Measurements from ENCODE around the gene DDX10. TPM values are rescaled to one million over a fixed set of nuclear protein-coding genes. Genes with fewer than 3 reads are reported as not detected.

DDX10 gene
- total and polyA plus RNA-seq, 9 of the 15 experiments (the other 6 are each of a cell fraction or from before 2014, with no cell fraction given): 33.9 to 94.6 (median 50.7) TPM

- no peak for TF ChIP-seq ZNF668 (CRISPR knock-in tag; IDR thresholded peaks at IDR 0.05)
- TF ChIP-seq NBN (IDR thresholded peaks at IDR 0.05; ENCODE audit: low read depth): peak; percentile 90
- TF ChIP-seq FOS (IDR thresholded peaks at IDR 0.05; ENCODE audit: extremely low read depth, insufficient read length): peak; percentile 24
- peak; percentile 87 for TF ChIP-seq RFX1 (IDR thresholded peaks at IDR 0.05)
- 0 out of 2 replicates have a peak, but pooled peaks have one; percentile 40 for TF ChIP-seq CAMTA2 (CRISPR knock-in tag; conservative IDR thresholded peaks at IDR 0.05)
- TF ChIP-seq DPF2 (IDR thresholded peaks at IDR 0.05): 0 out of 2 replicates have a peak, but pooled peaks have one; percentile 38
- TF ChIP-seq GTF2A2 (tag; IDR thresholded peaks at IDR 0.05): no peak
- TF ChIP-seq HCFC1 (IDR thresholded peaks at IDR 0.05; ENCODE audit: low read depth, low read length): peak; percentile 52; the same call in 1 of the 2 replicates
- 0 out of 2 replicates have a peak, but pooled peaks have one; percentile 24 for TF ChIP-seq GTF2F1 (IDR thresholded peaks at IDR 0.05; ENCODE audit: low read depth, low read length)
- peak; percentile 92 for TF ChIP-seq E2F4 (CRISPR knock-in tag; IDR thresholded peaks at IDR 0.05; ENCODE audit: low read depth)
- TF ChIP-seq HDAC2 (IDR thresholded peaks at IDR 0.05): peak; percentile 44; the same call in 1 of the 2 replicates
- 0 out of 2 replicates have a peak, but pooled peaks have one; percentile 1 for TF ChIP-seq ZNF431 (CRISPR knock-in tag; IDR thresholded peaks at IDR 0.05)
- peak; percentile 48 for TF ChIP-seq POLR2B (IDR thresholded peaks at IDR 0.05; ENCODE audit: low read depth, partially characterized antibody)
- TF ChIP-seq SMARCA5 (IDR thresholded peaks at IDR 0.05): no peak
- peak; percentile 25; the same call in 1 of the 2 replicates for TF ChIP-seq CREB5 (CRISPR knock-in tag; IDR thresholded peaks at IDR 0.05)
- peak; percentile 86 for TF ChIP-seq MAX (CRISPR knock-in tag; IDR thresholded peaks at IDR 0.05)
- peak; percentile 85 for TF ChIP-seq POLR2A (conservative IDR thresholded peaks at IDR 0.05)
- TF ChIP-seq RREB1 (CRISPR knock-in tag; IDR thresholded peaks at IDR 0.05): peak; percentile 20; the same call in 1 of the 2 replicates
- TF ChIP-seq FOXP1 (CRISPR knock-in tag; IDR thresholded peaks at IDR 0.05): no peak
- TF ChIP-seq FOXM1 (IDR thresholded peaks at IDR 0.05; ENCODE audit: low read depth): peak; percentile 78
- no peak for TF ChIP-seq FOXM1 (CRISPR knock-in tag; IDR thresholded peaks at IDR 0.05; ENCODE audit: low read depth)
- peak; percentile 59; the same call in 1 of the 2 replicates for TF ChIP-seq KAT7 (CRISPR knock-in tag; IDR thresholded peaks at IDR 0.05; ENCODE audit: borderline replicate concordance)
Observed at GRCh38 chr11:108664730-108665525, at the start of gene DDX10 (continued).
